GM21526 (cell line): ENCODE results near the gene CDC45.

Experiments
- ATAC-seq: cut with Tn5 transposase; IDR thresholded peaks from one replicate; pipeline ENCODE4 v1.9.1; 2021; ENCODE audit warnings: moderate library complexity; ENCODE audit not compliant: unreplicated experiment, low FRiP score

CDC45 gene

DNA sequence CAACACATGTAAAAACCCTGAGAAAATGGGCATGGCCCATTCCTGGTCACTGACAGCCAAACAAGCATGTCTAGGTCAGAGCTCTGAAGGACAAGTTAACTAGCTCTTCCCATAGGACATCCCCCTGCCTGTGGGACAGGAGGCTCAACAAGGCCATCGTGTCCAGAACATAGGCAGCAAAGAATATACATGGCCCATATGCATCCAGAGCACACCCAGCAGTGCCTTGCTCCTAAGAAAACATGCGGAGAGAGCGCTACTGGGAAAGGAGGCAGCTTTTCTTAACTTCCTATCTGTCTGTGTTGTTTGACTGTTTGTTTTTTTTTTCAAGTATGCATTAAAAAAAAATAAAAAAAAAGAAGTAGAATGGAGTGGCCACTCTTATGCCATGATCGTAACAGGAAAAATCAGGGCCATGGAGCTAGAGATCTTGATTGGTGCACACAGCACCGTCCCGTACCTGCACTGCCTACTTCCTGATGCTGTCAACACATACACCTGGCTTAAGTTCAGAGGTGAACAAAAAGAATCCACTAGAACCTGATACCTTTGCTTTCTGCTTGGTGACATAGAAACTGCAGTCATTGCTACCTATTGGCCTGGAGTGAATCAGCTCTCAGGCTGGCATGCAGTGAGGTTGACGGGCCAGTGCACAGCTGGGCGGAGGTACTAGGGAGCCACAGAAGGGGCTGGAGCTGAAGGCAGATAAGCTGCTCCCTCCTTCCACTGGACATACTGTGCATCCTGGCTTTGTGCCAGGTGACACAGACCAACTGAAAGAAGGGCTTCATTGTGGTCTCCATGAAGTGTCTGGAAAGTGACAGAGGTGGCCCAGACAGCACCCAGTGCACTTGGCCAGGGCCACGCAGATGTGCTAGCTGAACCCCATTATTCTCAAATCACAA lies 12.6 kb upstream of the CDC45 start:
- no peak for ATAC-seq

DNA sequence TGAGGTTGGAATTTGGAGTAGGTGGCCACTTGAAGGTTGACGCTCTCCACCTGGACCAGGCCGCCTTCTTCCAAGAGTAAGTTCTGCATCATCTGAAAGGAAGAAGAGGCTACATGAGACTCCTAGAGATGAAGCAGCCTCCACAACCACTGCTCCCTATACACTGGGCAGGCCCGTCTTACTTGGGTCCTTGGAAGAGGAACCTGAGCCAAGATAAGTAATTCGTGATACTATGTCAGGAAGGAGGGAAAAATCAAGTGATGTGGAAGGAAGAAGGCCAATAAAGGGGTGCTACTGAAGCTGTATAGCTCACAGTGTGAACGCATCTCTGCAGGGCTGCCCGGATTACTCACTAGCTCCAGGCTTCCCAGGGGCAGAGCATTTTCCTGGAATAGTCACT lies 11.8 kb upstream of the CDC45 start:
- ATAC-seq, result no peak

GRCh38 chr22:19469421-19469820 lies 10.3 kb upstream of the CDC45 start:
- no peak for ATAC-seq

- no peak for ATAC-seq
Observed at GRCh38 chr22:19470010-19470409, 9.7 kb upstream of the CDC45 start.

DNA sequence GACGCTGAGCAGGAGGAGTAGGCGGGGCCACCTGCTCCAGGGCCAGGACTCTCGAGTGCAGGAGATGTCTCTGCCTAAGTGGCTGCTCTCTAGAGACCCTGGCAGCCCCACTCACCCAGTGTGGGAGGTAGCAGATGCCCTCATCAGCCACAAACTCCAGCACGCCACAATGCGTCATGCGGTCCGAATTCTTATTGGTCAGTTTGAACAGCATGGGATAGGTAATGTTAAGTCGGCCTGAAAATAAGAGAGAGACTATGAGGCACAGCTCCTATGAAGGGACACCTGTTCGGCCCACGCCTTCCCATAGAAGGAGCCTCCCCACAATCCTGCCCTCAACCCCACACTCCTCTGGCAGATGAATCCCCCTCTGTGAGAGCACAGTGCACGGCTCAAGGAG lies 8.1 kb upstream of the CDC45 start:
- no peak for ATAC-seq

GRCh38 chr22:19472233-19472632 lies 7.5 kb upstream of the CDC45 start:
- no peak for ATAC-seq

DNA sequence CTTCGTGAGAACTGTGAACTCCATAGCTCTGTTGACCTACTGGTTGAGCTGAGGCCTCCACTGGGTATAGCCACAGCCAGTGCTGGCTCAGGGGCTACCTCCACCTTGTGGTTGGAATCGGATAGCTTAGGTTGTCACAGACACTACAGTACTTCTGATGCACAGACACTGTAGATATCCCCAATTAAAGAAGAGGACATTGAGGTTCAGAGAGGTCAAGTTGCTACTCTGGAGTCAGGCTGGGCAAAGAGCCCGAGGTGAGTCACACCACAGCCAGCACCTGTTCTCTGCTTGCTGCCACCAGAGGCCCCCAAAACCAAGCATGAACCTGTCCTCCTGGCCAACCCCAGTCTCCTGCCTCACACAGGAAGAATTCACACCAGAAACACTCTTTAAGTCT lies 6.1 kb upstream of the CDC45 start:
- no peak for ATAC-seq

GRCh38 chr22:19476023-19476422 lies 3.7 kb upstream of the CDC45 start:
- ATAC-seq, result no peak

DNA sequence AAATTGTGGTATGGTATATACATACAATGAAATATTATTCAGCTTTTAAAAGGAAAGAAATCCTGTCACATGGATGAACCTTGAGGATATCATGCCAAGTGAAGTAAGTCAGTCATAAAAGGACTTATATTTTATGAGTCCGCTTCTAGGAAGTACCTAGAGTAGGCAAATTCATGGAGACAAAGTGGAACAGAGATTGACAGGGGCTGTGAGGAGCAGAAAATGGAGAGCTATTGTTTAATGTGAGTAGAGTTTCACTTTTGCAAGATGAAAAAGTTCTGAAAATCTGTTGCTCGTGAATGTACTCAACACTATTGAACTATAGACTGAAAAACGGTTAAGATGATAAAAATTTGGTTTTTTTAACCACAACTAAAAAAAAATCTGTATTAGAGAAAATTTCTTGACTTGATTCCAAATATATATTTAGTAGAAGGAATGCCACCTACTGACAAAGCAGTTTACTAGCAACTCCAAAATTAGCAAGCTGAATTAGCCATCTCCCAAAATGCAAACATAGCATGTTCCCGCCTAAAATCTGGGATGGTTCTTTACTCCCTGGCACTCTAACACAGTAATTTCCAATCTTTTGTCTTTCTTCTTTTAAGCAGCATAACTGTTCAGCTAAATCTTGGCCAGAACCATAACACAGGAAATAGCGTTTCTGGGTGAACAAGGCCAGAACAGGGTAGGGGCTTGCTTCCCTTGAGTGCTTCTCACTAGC lies 2.2 kb upstream of the CDC45 start:
- ATAC-seq, result no peak

- no peak for ATAC-seq
Observed at GRCh38 chr22:19478045-19478900, 1.4 kb upstream of the CDC45 start.

DNA sequence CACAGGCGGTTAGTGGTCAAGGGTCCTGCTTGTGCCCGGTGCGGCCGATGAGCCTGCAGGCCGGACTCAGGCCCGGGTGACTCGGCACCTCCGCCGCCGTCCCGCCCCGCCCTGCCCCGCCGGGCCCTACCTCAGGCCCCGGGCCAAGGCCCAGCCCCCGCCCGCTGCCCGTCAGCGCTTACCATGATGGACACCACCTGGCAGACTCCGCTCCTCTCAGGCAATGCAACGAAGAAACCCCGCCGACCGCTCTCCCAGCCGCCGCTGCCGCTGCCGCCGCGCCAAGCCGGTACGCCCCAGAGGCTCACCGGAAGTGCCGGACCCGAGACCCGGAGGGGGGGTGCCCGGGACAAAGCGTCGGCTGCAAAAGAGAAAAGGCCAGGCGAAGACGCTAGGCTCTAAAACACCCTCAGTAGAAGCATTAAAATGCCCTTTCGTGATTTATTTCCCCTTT lies 792 bp upstream of the CDC45 start, which contains the start of gene UFD1:
Gene UFD1, minus strand, starts transcription at position 293 of the 454 bp plus-strand sequence. Its CDS starts 108 bp downstream, at position 185.
- peak; percentile 47 for ATAC-seq

DNA sequence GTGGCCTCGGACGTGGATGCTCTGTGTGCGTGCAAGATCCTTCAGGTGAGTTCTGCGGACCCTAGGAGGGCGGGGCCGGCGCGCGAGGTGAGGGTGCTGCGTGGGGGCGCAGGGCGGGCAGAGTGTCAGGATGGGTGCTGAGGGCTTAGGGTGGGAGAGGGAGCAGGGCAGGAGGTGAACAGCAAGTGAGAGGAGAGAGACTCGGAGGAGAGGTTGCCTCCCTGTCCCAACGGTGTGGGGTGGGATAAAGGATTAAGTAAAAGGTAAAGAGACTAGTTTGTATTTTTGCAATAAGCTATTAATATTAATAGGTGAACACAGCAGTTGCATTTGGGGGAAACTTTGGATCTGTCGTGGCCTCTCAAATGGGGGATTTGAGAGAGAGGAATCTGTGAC lies 451 bp downstream of the CDC45 start:
- ATAC-seq, result no peak

DNA sequence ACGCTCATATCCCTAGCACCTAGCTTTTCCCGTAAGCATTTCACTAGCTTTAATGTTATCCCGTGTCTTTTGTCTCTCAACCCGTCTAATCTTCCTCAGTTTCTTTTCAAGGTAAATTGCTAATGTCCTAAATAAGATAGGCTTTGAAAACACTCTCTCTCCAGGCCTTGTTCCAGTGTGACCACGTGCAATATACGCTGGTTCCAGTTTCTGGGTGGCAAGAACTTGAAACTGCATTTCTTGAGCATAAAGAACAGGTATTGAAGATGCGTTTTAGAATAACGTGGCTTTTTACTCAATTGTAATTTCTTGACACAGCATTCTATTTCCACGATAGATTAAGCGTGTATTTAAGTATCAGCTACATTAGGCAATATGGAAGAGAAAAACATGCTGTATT lies 1.1 kb downstream of the CDC45 start:
- ATAC-seq, result no peak

DNA sequence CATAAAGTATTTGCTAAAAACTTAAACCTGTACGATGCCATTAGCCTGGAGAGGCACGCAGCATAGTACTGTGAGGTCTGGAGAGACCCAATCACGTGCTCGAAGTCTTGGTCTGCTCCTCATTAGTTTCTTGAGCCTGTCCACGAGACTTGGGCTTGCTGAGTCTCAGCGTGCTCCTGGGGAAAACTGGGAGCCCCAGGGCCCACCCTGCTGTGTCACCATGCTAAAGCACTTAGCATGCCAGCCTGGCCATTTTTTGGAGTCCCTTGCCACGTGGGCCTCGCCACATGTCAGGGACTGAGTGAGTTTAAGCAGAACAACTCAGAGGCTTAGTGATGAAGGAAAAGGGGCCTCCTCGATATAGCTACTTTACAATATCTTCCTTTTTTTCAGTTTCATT lies 2.6 kb downstream of the CDC45 start:
- ATAC-seq, result no peak

DNA sequence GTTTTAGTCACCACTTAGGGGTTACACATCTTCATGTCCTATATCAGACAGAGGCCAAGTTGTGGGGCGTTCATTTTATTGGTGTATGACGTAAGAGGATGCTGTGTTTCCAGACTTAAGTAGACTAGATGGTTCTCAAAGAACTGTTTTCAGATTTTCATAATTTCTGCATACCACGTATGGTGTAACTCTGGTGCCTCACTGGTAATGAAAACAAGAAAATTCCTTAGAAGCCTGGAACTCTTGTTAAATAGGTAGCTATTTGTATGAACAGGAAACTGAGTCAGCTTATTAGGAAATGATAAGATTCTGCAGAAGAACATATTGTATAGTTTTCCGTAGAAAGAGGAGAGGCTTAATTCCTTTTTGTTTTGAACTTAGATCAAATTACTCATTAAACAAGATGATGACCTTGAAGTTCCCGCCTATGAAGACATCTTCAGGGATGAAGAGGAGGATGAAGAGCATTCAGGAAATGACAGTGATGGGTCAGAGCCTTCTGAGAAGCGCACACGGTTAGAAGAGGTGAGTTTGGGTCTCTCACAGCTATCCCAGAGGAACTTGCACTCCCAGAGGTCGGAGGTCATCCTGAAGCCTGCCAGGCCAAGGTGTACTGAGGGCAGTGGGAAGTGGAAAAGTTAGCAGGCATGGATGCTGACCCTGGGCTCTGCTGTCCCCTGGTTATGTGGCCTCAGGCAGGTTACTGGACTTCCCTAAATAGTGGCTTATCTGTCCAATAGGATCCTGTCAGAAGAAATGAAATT lies 3.9 kb downstream of the CDC45 start:
- ATAC-seq, result no peak

DNA sequence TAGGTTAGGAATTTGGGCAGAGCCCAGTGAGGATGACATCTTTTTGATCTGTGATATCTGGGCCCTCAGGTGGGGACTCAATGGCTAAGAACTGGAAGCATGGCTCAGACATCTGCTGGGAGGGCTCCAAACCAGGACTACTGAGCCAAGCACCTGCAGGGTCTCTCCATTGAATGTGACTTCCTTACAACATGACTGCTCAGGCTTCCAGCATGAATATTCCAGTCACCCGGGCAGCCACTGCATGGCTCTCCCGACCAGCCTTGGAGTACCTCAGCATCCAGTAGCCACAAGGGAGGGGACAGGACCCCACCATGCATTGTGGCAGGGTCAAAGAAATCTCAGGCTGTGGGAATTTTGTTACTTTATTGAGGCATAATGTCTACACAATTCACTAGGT lies 8.6 kb downstream of the CDC45 start:
- no peak for ATAC-seq

- ATAC-seq, result no peak
Observed at GRCh38 chr22:19488884-19489843, 9.4 kb downstream of the CDC45 start.

- no peak for ATAC-seq
Observed at GRCh38 chr22:19490628-19491230, 11.0 kb downstream of the CDC45 start.
